OCI-LY1 (cell line): Measurements from ENCODE around the gene TUBAL3.

Experiments
- CTCF ChIP-seq: fragments of 200-600 bp; sonication (generic), shearing (Covaris generic); IDR thresholded peaks from 2 replicates; pipeline ENCODE4 v1.5.1; 2017; ENCODE audit warnings: mild to moderate bottlenecking, antibody characterized with exemption, low read length, moderate library complexity, mixed read lengths
- EZH2 ChIP-seq: fragments of 200-600 bp; sonication (generic), shearing (Covaris generic); IDR thresholded peaks from 2 replicates; pipeline ENCODE4 v1.8.0; 2017; ENCODE audit warnings: borderline replicate concordance, mixed run types, mild to moderate bottlenecking, antibody characterized with exemption, low read length, moderate library complexity, mixed read lengths

GRCh38 chr10:5349362-5349761 is 55.3 kb downstream of the TUBAL3 start:
- TF ChIP-seq CTCF (no peak), EZH2 (no peak)
